Measurements from ENCODE around the gene ABCD3.

DNA sequence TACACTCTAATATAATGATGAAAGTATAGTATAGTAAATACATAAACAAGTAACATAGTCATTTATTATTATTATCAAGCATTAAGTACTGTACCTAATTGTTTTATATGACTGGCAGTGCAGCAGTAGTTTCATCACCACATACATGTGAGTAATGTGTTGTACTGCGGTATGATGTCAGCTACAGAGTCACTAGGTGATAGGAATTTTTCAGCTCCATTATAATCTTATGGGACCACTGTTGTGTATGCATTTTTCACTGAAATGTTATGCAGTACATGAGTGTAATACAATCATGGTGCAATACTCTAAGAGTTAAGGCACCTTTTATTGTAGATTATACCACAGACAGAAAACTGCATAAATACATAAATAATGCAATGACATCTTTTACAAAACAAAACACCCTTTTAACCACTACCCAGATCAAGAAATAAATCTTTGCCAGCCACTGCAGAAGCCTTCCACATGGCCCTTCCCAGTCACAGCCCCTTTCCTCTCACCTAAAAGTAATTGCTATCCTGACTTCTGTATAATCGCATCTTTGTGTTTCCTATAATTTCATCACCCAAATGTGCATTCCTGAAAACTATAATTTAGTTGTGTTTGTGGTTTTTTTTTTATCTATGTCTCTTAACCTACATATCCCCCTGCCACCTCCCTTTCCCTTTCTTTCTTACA lies 16.3 kb downstream of the ABCD3 start:
- TF ChIP-seq, protein P1, sequence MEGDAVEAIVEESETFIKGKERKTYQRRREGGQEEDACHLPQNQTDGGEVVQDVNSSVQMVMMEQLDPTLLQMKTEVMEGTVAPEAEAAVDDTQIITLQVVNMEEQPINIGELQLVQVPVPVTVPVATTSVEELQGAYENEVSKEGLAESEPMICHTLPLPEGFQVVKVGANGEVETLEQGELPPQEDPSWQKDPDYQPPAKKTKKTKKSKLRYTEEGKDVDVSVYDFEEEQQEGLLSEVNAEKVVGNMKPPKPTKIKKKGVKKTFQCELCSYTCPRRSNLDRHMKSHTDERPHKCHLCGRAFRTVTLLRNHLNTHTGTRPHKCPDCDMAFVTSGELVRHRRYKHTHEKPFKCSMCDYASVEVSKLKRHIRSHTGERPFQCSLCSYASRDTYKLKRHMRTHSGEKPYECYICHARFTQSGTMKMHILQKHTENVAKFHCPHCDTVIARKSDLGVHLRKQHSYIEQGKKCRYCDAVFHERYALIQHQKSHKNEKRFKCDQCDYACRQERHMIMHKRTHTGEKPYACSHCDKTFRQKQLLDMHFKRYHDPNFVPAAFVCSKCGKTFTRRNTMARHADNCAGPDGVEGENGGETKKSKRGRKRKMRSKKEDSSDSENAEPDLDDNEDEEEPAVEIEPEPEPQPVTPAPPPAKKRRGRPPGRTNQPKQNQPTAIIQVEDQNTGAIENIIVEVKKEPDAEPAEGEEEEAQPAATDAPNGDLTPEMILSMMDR (IDR thresholded peaks at IDR 0.05) = no peak
- no peak for TF ChIP-seq POLR2A (IDR thresholded peaks at IDR 0.05)

Measured in lower leg skin (tissue), 3 donors.